T-helper 17 cell (primary cell): ENCODE measurements around the gene FOXB1. TPM values are rescaled to one million over a fixed set of nuclear protein-coding genes. Genes with fewer than 3 reads are reported as not detected.

Experiments
- ATAC-seq: fragments of 150-1000 bp; cut with Tn5 transposase; 2 replicates; pipeline ENCODE4 v1.10.0; 2021; ENCODE audit warnings: mild to moderate bottlenecking, moderate library complexity
- DNase-seq, 3 donors: peaks; one replicate each; pipeline versions ENCODE4 v3.0.0 to v3.0.0-alpha.2; 2020 to 2021
- H3K9me3 ChIP-seq: one replicate; pipeline ENCODE4 v1.7.0; 2013; ENCODE audit warnings: low read length, mild to moderate bottlenecking; ENCODE audit not compliant: control insufficient read depth, poor library complexity, severe bottlenecking
- H3K27ac Mint-ChIP-seq: one replicate; pipeline ENCODE4 v1.8.0; 2022; ENCODE audit warnings: mild to moderate bottlenecking, moderate library complexity, mixed read lengths
- H3K27me3 Mint-ChIP-seq: one replicate; pipeline ENCODE4 v1.8.0; 2022; ENCODE audit warnings: mixed read lengths
- H3K36me3 Mint-ChIP-seq: one replicate; pipeline ENCODE4 v1.8.0; 2022; ENCODE audit warnings: low read depth, mixed read lengths
- H3K4me1 Mint-ChIP-seq: one replicate; pipeline ENCODE4 v1.8.0; 2022; ENCODE audit warnings: mild to moderate bottlenecking, mixed read lengths
- H3K4me3 Mint-ChIP-seq: one replicate; pipeline ENCODE4 v1.8.0; 2022; ENCODE audit warnings: mild to moderate bottlenecking, moderate library complexity, mixed read lengths
- total RNA-seq, 4 donors: library from RNA in 2 of 4; stranded (reverse) in 2 of 4; gene quantifications; one replicate each; pipeline ENCODE4 v1.2.3 and lab custom pipeline; 2022 to 2026

FOXB1 gene
- total RNA-seq, 2 donors from 2014 or later: 0.21 to 0.22 TPM

GRCh38 chr15:60017538-60018520 is 13.7 kb downstream of the FOXB1 start:
- H3K4me3 Mint-ChIP-seq: no peak overlapping the region
- DNase-seq: no peak

GRCh38 chr15:60020736-60021135 is 16.6 kb downstream of the FOXB1 start:
- Mint-ChIP-seq H3K27me3 (peaks cover 1% of the 10 kb centered on the region), H3K4me1 (no peaks in the 10 kb centered on the region), H3K36me3 (no peaks in the 10 kb centered on the region), H3K27ac (no peak overlapping the region), H3K4me3 (no peak overlapping the region)
- no peak for ATAC-seq
- no peak for DNase-seq
- peaks cover 4% of the 10 kb centered on the region for H3K9me3 ChIP-seq

More at GRCh38 chr15:60017538-60018520, 13.7 kb downstream of the FOXB1 start:
- peak; percentile 37 for ATAC-seq
- Mint-ChIP-seq H3K27ac (no peak overlapping the region), H3K4me1 (no peaks in the 10 kb centered on the region), H3K27me3 (peaks cover 21% of the 10 kb centered on the region), H3K36me3 (no peaks in the 10 kb centered on the region)
- peaks cover 4% of the 10 kb centered on the region for H3K9me3 ChIP-seq

GRCh38 chr15:60021589-60022378 is 17.7 kb downstream of the FOXB1 start:
- peaks cover 4% of the 10 kb centered on the region for H3K9me3 ChIP-seq
- H3K4me3 Mint-ChIP-seq: no peak overlapping the region
- no peak for ATAC-seq
- H3K27me3 Mint-ChIP-seq: no peaks in the 10 kb centered on the region
- no peaks in the 10 kb centered on the region for H3K4me1 Mint-ChIP-seq
- H3K36me3 Mint-ChIP-seq: no peaks in the 10 kb centered on the region
- H3K27ac Mint-ChIP-seq: no peak overlapping the region
- DNase-seq: no peak

GRCh38 chr15:60022379-60022741 is 18.2 kb downstream of the FOXB1 start:
- no peaks in the 10 kb centered on the region for H3K9me3 ChIP-seq
- Mint-ChIP-seq H3K4me1 (no peaks in the 10 kb centered on the region), H3K36me3 (no peaks in the 10 kb centered on the region), H3K27ac (no peak overlapping the region), H3K4me3 (no peak overlapping the region), H3K27me3 (no peaks in the 10 kb centered on the region)
- ATAC-seq: no peak
- DNase-seq: no peak

GRCh38 chr15:60026555-60026954 is 22.4 kb downstream of the FOXB1 start:
- no peaks in the 10 kb centered on the region for H3K36me3 Mint-ChIP-seq
- no peak overlapping the region for H3K4me3 Mint-ChIP-seq
- no peak for ATAC-seq
- H3K9me3 ChIP-seq: no peaks in the 10 kb centered on the region
- H3K27me3 Mint-ChIP-seq: peaks cover 6% of the 10 kb centered on the region
- H3K4me1 Mint-ChIP-seq: no peaks in the 10 kb centered on the region
- no peak overlapping the region for H3K27ac Mint-ChIP-seq
- no peak for DNase-seq

- no peak for DNase-seq
- peaks cover 38% of the 10 kb centered on the region for H3K27me3 Mint-ChIP-seq
- H3K9me3 ChIP-seq: no peaks in the 10 kb centered on the region
- H3K27ac Mint-ChIP-seq: no peak overlapping the region
- no peak overlapping the region for H3K4me3 Mint-ChIP-seq
- H3K36me3 Mint-ChIP-seq: no peaks in the 10 kb centered on the region
- ATAC-seq: no peak
- H3K4me1 Mint-ChIP-seq: no peaks in the 10 kb centered on the region
These were observed 31.2 kb downstream of the FOXB1 start for GRCh38 chr15:60035344-60035743.

GRCh38 chr15:60039316-60039715 is 35.2 kb downstream of the FOXB1 start:
- no peak for ATAC-seq
- no peak for DNase-seq
- Mint-ChIP-seq H3K4me1 (peaks cover 2% of the 10 kb centered on the region), H3K36me3 (peaks cover 4% of the 10 kb centered on the region), H3K27ac (no peak overlapping the region), H3K4me3 (no peak overlapping the region), H3K27me3 (peaks cover 47% of the 10 kb centered on the region)
- H3K9me3 ChIP-seq: no peaks in the 10 kb centered on the region

- H3K4me1 Mint-ChIP-seq: peaks cover 11% of the 10 kb centered on the region
These were observed 39.8 kb downstream of the FOXB1 start for GRCh38 chr15:60043744-60044435.

GRCh38 chr15:60044636-60045270 is 40.6 kb downstream of the FOXB1 start:
- Mint-ChIP-seq H3K27ac (peak overlapping the region; percentile 32), H3K27me3 (peaks cover 27% of the 10 kb centered on the region), H3K36me3 (peaks cover 4% of the 10 kb centered on the region), H3K4me1 (peaks cover 11% of the 10 kb centered on the region), H3K4me3 (no peak overlapping the region)
- DNase-seq (no peak), ATAC-seq (peak; percentile 41)
- no peaks in the 10 kb centered on the region for H3K9me3 ChIP-seq

More at GRCh38 chr15:60043744-60044435, 39.8 kb downstream of the FOXB1 start:
- DNase-seq (no peak), ATAC-seq (no peak)
- H3K36me3 Mint-ChIP-seq: peaks cover 4% of the 10 kb centered on the region
- no peak overlapping the region for H3K4me3 Mint-ChIP-seq
- peaks cover 34% of the 10 kb centered on the region for H3K27me3 Mint-ChIP-seq
- H3K27ac Mint-ChIP-seq: no peak overlapping the region
- H3K9me3 ChIP-seq: no peaks in the 10 kb centered on the region

GRCh38 chr15:60047701-60048100 is 43.6 kb downstream of the FOXB1 start:
- H3K4me3 Mint-ChIP-seq: no peak overlapping the region
- H3K4me1 Mint-ChIP-seq: peaks cover 9% of the 10 kb centered on the region
- no peak for DNase-seq
- H3K36me3 Mint-ChIP-seq: peaks cover 2% of the 10 kb centered on the region
- ATAC-seq: no peak
- no peak overlapping the region for H3K27ac Mint-ChIP-seq
- H3K9me3 ChIP-seq: no peaks in the 10 kb centered on the region
- H3K27me3 Mint-ChIP-seq: peaks cover 12% of the 10 kb centered on the region

- H3K4me3 Mint-ChIP-seq: no peak overlapping the region
- no peak overlapping the region for H3K27ac Mint-ChIP-seq
- peaks cover 13% of the 10 kb centered on the region for H3K27me3 Mint-ChIP-seq
- DNase-seq: no peak
- H3K9me3 ChIP-seq: no peaks in the 10 kb centered on the region
- ATAC-seq: no peak
- no peaks in the 10 kb centered on the region for H3K36me3 Mint-ChIP-seq
- peaks cover 4% of the 10 kb centered on the region for H3K4me1 Mint-ChIP-seq
These were observed 45.8 kb downstream of the FOXB1 start for GRCh38 chr15:60049948-60050347.

- peaks cover 41% of the 10 kb centered on the region for H3K27me3 Mint-ChIP-seq
- H3K4me1 Mint-ChIP-seq: no peaks in the 10 kb centered on the region
- no peaks in the 10 kb centered on the region for H3K9me3 ChIP-seq
- H3K27ac Mint-ChIP-seq: no peak overlapping the region
- DNase-seq (no peak), ATAC-seq (no peak)
- H3K4me3 Mint-ChIP-seq: no peak overlapping the region
- no peaks in the 10 kb centered on the region for H3K36me3 Mint-ChIP-seq
These were observed 48.7 kb downstream of the FOXB1 start for GRCh38 chr15:60052796-60053195.
